GM19238 (cell line): ENCODE data around the gene OR5L1.

ENCODE experiments used
- DNase-seq: peaks from one replicate; pipeline ENCODE4 v3.0.0; 2011; ENCODE audit warnings: low spot score; ENCODE audit not compliant: insufficient read length

Gene OR5L1

DNA sequence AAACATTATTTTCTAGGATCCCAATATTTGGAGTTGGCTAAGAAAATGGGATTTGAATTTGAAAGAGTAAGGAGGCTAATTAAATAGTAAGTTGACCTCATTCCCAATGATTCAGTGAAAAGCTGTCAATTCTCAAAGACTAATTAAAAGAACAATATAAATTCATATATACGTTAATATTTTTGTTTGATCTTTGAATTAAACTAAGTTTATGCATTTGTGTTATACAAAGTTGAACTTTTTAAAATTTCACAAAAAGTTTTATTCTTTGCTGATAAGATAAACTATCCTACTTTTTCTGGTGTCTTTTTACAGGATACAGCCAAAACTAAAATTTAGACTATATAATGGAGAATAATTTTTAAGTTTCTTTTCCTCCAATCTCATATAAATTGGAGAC lies at the start of gene OR5L1:
TSS of gene OR5L1 (plus strand) at position 301 of the 400 bp plus-strand sequence. CDS start 100 bp downstream, outside the sequence.
- DNase-seq: no peak

GRCh38 chr11:55773138-55773537 lies 38.0 kb upstream of the OR5L1 start, which contains the start of gene OR5D13:
Gene OR5D13 (plus strand): TSS chr11:55773438. CDS start chr11:55773438, 0 bp downstream.
- no peak for DNase-seq

GRCh38 chr11:55791606-55792005 lies 19.6 kb upstream of the OR5L1 start:
- no peak for DNase-seq

DNA sequence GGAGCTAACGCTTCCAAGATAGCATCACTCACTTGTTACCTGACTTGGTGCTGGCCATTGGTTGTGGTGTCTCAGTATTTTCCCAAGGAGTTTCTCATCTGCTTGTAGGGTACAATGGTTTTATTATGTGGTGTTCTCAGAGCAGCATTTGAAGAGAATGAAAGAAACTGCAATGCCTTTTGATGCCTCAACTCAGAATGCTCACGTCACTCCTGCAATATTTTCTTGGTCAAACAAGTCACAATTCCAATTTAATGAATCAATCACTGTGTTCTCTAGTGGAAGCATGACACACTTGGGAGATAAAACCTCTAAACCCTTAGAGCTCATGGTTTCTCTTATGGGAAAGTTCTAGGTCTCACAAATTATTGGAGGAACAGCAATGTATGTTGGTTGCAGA lies 17.8 kb upstream of the OR5L1 start:
- no peak for DNase-seq

DNA sequence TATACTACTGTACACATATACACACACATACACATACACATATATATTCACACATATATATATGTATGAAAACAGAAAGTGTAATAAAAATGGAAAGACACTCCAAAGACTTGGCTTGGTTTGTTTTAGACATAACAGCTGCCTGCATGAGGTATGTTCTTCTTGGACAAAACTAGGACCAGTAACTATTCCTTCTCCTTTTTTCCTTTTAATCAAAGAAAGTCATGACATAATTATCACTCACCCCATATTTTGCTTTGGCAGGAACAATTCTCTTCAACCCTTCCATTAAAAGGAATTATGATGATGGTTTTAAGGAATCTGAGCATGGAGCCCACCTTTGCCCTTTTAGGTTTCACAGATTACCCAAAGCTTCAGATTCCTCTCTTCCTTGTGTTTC lies 15.9 kb upstream of the OR5L1 start, which contains the start of gene OR5D14:
TSS of gene OR5D14 (plus strand) at position 301 of the 400 bp plus-strand sequence. CDS start at position 301, 0 bp downstream.
- DNase-seq: no peak

GRCh38 chr11:55806248-55806647 lies 4.9 kb upstream of the OR5L1 start:
- DNase-seq: no peak

DNA sequence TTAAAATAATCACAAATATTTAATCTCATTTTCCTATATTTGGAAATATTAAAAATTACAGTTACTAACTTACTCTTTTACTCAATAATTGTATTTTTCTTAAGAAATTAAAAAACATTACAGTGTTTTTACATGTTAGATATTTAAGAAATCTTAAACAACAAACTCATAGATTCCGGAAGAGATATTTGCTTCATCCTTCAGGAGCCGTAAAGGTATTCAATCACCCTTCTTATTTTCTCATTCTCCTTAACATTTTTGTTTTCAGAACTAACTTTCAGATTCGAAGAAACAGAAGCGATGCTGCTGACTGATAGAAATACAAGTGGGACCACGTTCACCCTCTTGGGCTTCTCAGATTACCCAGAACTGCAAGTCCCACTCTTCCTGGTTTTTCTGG lies 8.2 kb downstream of the OR5L1 start, which contains the start of gene OR5D18:
TSS of gene OR5D18 (plus strand) at position 301 of the 400 bp plus-strand sequence. CDS start at position 301, 0 bp downstream.
- DNase-seq: no peak

DNA sequence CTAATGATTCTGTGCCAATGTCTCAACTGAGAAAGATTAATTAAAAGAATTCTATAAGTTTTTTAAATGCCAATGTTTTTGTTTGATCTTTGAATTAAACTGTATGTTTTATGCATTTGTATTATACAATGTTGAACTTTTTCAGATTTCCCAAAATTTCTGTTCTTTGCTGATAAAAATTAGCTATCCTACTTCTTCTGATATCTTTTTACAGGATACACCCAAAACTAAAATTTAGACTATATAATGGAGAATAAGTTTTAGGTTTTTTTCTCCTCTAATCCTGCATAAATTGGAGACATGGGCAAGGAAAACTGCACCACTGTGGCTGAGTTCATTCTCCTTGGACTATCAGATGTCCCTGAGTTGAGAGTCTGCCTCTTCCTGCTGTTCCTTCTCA lies 15.8 kb downstream of the OR5L1 start, which contains the start of gene OR5L2:
TSS of gene OR5L2 (plus strand) at position 301 of the 400 bp plus-strand sequence. CDS start at position 301, 0 bp downstream.
- no peak for DNase-seq

- DNase-seq: no peak
Observed at GRCh38 chr11:55838452-55838851, 27.3 kb downstream of the OR5L1 start, which contains the start of gene OR5D16. Gene OR5D16 (plus strand): TSS chr11:55838752. CDS start chr11:55838752, 0 bp downstream.

DNA sequence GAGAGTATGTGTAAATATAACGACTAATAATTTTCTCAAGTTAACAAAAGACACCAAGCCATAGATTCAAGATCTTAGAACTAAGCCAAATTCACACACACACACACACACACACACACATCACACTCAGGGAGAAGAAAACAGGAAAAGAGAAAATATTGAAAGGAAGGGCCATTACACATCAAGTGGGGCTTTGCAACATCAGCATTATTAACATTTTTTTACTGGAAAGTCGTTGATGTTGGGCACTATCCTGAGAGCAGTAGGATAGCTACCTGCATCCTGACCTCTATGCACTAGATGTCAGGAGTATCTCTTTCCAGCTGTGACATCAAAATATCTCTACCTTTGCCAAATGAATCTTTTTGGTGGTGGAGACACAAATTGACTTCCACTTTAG lies 36.3 kb downstream of the OR5L1 start:
- no peak for DNase-seq

DNA sequence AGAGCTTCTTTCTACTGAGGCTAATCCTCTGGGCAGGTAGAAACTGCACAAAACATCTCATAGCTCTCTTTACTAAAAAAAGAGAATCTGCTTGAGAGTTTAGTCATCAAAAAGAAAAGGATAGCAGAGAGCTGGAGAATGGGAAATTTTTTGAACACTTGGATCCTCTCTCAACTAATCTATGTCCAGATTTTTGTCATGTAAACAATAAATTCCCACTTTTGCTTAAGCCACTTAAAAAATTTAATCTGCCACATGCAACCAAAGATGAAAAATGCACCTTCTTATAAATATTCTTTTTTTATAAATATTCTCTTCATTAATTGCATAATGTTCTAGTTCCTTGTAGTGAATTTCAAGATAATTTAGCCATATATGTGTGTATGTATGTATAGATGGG lies 37.9 kb downstream of the OR5L1 start:
- no peak for DNase-seq

DNA sequence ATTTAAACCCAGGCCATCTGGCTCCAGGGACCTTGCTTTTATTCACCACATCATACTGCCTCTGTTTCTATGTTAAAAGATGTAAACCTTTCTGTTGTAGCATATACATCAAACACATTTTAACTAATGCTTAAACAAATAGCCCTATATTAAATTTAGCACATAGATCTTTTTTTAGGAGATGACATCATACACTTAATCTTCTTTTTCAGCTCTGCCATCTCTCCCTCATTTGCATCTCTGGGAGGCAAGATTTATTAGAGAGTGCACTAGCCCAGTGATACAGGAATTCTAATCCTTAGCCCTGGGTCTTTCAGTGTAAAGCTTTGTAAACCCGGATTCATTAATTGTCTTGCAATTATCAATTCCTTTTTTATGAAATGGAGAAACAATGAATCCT lies 41.0 kb downstream of the OR5L1 start:
- no peak for DNase-seq

GRCh38 chr11:55854704-55855103 lies 43.5 kb downstream of the OR5L1 start:
- DNase-seq: no peak
